CD4-positive, CD25-positive, alpha-beta regulatory T cell (primary cell): Measurements from ENCODE around the gene ZNF488. TPM values are rescaled to one million over a fixed set of nuclear protein-coding genes. Genes with fewer than 3 reads are reported as not detected.
A peak's percentile ranks its signal among the peaks of the same experiment; 100 is the strongest.

Source experiments
- ATAC-seq, 2 donors: fragments of 150-1000 bp; cut with Tn5 transposase; one replicate each; pipeline ENCODE4 v1.10.0; 2021; ENCODE audit warnings: low read depth in 2 of 2, moderate number of reproducible peaks in 2 of 2, moderate library complexity in 1 of 2
- DNase-seq, 3 donors: peaks; one replicate each; pipeline versions ENCODE4 v3.0.0 to v3.0.0-alpha.2; 2012 to 2022; ENCODE audit warnings: mixed read lengths in 1 of 3
- H3K27ac ChIP-seq: one replicate; pipeline ENCODE4 v1.7.0; 2013; ENCODE audit warnings: mild to moderate bottlenecking, low read length; ENCODE audit not compliant: insufficient read depth, poor library complexity, severe bottlenecking
- H3K27me3 ChIP-seq: one replicate; pipeline ENCODE4 v1.7.0; 2013; ENCODE audit warnings: low read length; ENCODE audit not compliant: control insufficient read depth, insufficient read depth
- H3K36me3 ChIP-seq: one replicate; pipeline ENCODE4 v1.7.0; 2013; ENCODE audit warnings: mild to moderate bottlenecking, low read length, moderate library complexity; ENCODE audit not compliant: control insufficient read depth, insufficient read depth
- H3K4me1 ChIP-seq: 2 replicates; pipeline ENCODE4 v1.7.0; 2013; ENCODE audit warnings: mild to moderate bottlenecking, low read length; ENCODE audit not compliant: insufficient read depth, control insufficient read depth, poor library complexity, severe bottlenecking
- H3K4me3 ChIP-seq: one replicate; pipeline ENCODE4 v1.7.0; 2013; ENCODE audit warnings: low read depth, mild to moderate bottlenecking, low read length, moderate library complexity
- H3K9me3 ChIP-seq, 2 experiments: 1 replicate in 1 of 2; 2 replicates in 1 of 2; pipeline ENCODE4 v1.7.0; 2013; ENCODE audit warnings: low read length in 2 of 2, mild to moderate bottlenecking in 1 of 2, moderate library complexity in 1 of 2; ENCODE audit not compliant: control insufficient read depth in 2 of 2
- H3K27ac Mint-ChIP-seq, 3 donors: one replicate each; pipeline ENCODE4 v1.8.0; 2020 to 2022; ENCODE audit warnings: mild to moderate bottlenecking in 3 of 3, mixed read lengths in 3 of 3, moderate library complexity in 2 of 3
- H3K27me3 Mint-ChIP-seq: one replicate; pipeline ENCODE4 v1.8.0; 2022; ENCODE audit warnings: mild to moderate bottlenecking, mixed read lengths
- H3K36me3 Mint-ChIP-seq: one replicate; pipeline ENCODE4 v1.8.0; 2020; ENCODE audit warnings: mixed read lengths
- H3K4me1 Mint-ChIP-seq, 4 donors: one replicate each; pipeline ENCODE4 v1.8.0; 2020 to 2022; ENCODE audit warnings: mixed read lengths in 4 of 4, mild to moderate bottlenecking in 1 of 4
- H3K4me3 Mint-ChIP-seq, 4 donors: one replicate each; pipeline ENCODE4 v1.8.0; 2020 to 2022; ENCODE audit warnings: mild to moderate bottlenecking in 4 of 4, mixed read lengths in 4 of 4, moderate library complexity in 3 of 4
- H3K9me3 Mint-ChIP-seq, 7 donors: one replicate each; pipeline ENCODE4 v1.8.0; 2020 to 2022; ENCODE audit warnings: mixed read lengths in 7 of 7, mild to moderate bottlenecking in 3 of 7, moderate library complexity in 2 of 7
- polyA plus RNA-seq, 4 donors: library from polyadenylated mRNA; unstranded; fragments of 300-500 nt; fragmentation: Illumina TruSeq; gene quantifications; one replicate each; pipeline ENCODE4 v1.2.3, GENCODE V29; 2021
- total RNA-seq: library from RNA; stranded (reverse); gene quantifications from one replicate; pipeline ENCODE4 v1.2.3, GENCODE V29; 2022

Gene ZNF488
- total and polyA plus RNA-seq, 5 donors from 2014 or later, result not detected

DNA sequence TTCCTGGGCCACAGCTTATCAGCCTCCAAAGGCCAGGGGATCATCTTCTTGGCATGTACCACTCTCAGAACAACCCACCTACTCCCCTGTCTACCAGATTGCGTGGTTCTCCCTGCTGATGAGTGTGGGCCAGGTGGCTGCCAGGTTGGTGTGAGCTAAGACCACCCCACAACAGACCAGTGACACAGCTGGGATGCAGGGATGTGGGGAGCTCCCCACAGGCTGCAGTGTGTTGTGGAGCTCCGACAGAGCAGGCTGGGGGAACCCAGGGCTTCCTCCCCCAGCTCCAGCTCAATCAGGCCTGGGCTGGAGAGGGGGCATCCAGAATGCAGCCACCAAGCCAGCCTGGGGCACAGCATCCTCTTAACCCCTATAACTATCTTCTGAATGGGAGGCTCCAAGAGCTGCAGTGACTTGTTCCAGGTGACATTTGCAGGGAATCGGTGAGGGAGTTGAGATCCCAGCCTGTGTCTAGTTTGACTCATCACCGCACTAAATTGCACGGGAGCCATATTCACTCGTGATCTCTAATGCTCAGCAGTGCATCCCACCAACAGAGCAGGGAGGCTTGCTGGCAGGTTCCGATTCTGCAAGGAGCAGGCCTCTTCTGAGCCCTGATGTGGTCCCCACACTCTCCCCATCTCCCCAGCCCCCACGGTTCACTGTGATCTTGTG, 62.4 kb downstream of the ZNF488 start:
- Histone ChIP-seq H3K4me1 (no peaks in the 10 kb centered on the region), H3K9me3 (no peaks in the 10 kb centered on the region), H3K4me3 (no peak overlapping the region), H3K36me3 (no peaks in the 10 kb centered on the region), H3K27ac (no peak overlapping the region), H3K27me3 (no peaks in the 10 kb centered on the region)
- no peak for DNase-seq
- no peaks in the 10 kb centered on the region for H3K36me3 Mint-ChIP-seq
- H3K9me3 Mint-ChIP-seq, result no peaks in the 10 kb centered on the region
- no peaks in the 10 kb centered on the region for H3K4me1 Mint-ChIP-seq
- H3K27me3 Mint-ChIP-seq, result peaks cover 4% of the 10 kb centered on the region
- H3K27ac Mint-ChIP-seq, result no peak overlapping the region
- ATAC-seq, result no peak
- no peak overlapping the region for H3K4me3 Mint-ChIP-seq

GRCh38 chr10:47320812-47321211, 63.3 kb downstream of the ZNF488 start:
- no peak overlapping the region for H3K27ac Mint-ChIP-seq
- Histone ChIP-seq H3K27me3 (no peaks in the 10 kb centered on the region), H3K4me3 (no peak overlapping the region), H3K9me3 (no peaks in the 10 kb centered on the region), H3K36me3 (no peaks in the 10 kb centered on the region), H3K4me1 (no peaks in the 10 kb centered on the region), H3K27ac (no peak overlapping the region)
- DNase-seq, result no peak
- H3K4me3 Mint-ChIP-seq, result no peak overlapping the region
- H3K36me3 Mint-ChIP-seq, result no peaks in the 10 kb centered on the region
- no peaks in the 10 kb centered on the region for H3K9me3 Mint-ChIP-seq
- peaks cover 7% of the 10 kb centered on the region for H3K27me3 Mint-ChIP-seq
- ATAC-seq, result no peak
- no peaks in the 10 kb centered on the region for H3K4me1 Mint-ChIP-seq

GRCh38 chr10:47319784-47320183, 64.3 kb downstream of the ZNF488 start:
- no peaks in the 10 kb centered on the region for H3K36me3 ChIP-seq
- H3K4me3 ChIP-seq, result no peak overlapping the region
- Mint-ChIP-seq H3K27me3 (peaks cover 9% of the 10 kb centered on the region), H3K4me1 (no peaks in the 10 kb centered on the region), H3K27ac (no peak overlapping the region), H3K4me3 (no peak overlapping the region), H3K9me3 (no peaks in the 10 kb centered on the region), H3K36me3 (no peaks in the 10 kb centered on the region)
- no peaks in the 10 kb centered on the region for H3K9me3 ChIP-seq
- ATAC-seq (no peak), DNase-seq (no peak)
- H3K27ac ChIP-seq, result no peak overlapping the region
- no peaks in the 10 kb centered on the region for H3K27me3 ChIP-seq
- no peaks in the 10 kb centered on the region for H3K4me1 ChIP-seq

DNA sequence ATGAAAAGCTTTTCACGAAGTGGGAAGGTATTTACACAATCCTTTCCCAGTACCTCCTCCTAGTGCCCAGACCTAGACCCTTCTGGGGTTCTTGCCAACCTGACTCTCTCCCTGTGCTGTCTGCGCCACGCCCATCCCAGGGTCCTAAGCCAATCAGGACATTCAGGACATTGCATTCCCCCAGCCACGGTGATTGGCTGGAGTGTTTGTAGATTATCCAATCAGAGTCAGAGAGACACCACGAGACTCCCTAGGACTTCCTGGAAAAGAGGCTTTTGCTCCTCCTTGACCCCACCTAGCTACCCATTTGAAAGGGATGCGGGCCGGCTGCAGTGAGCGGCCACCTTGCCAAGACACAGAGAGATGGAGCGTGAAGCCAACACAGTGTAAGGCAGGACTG, 65.4 kb downstream of the ZNF488 start:
- Histone ChIP-seq H3K9me3 (no peaks in the 10 kb centered on the region), H3K36me3 (no peaks in the 10 kb centered on the region), H3K27ac (no peak overlapping the region), H3K4me1 (no peaks in the 10 kb centered on the region), H3K4me3 (no peak overlapping the region), H3K27me3 (no peaks in the 10 kb centered on the region)
- ATAC-seq (no peak), DNase-seq (no peak)
- H3K9me3 Mint-ChIP-seq, result peaks cover 0 to 2% (median 0%) of the 10 kb centered on the region in 7 donors
- peaks cover 9% of the 10 kb centered on the region for H3K27me3 Mint-ChIP-seq
- H3K36me3 Mint-ChIP-seq, result no peaks in the 10 kb centered on the region
- no peak overlapping the region for H3K4me3 Mint-ChIP-seq
- no peaks in the 10 kb centered on the region for H3K4me1 Mint-ChIP-seq
- peak overlapping the region in 1 of 3 donors; percentile 12 for H3K27ac Mint-ChIP-seq

DNA sequence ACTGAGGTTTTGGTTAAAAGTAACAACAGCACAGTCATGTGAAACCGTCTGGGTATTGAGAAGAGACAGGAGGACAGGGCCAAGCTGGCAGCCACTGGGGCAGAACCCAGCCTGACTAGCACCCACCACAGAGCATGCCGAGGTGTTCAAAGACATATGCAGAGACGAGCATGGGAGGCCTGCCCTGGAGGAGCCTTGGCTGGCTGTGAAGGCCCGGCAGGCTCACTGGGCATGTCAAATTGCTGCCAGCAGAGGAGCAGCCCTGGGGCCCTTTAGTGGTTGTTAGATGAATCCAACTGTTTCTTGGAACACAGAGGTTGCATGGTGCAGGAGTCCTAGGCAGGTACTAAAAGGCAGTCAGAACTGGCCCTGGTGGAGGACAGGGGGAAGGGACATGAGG, 66.8 kb downstream of the ZNF488 start:
- Histone ChIP-seq H3K9me3 (no peaks in the 10 kb centered on the region), H3K36me3 (no peaks in the 10 kb centered on the region), H3K27me3 (no peaks in the 10 kb centered on the region), H3K4me3 (no peak overlapping the region), H3K4me1 (no peaks in the 10 kb centered on the region), H3K27ac (no peak overlapping the region)
- ATAC-seq (no peak), DNase-seq (no peak)
- Mint-ChIP-seq H3K4me1 (peaks cover 0 to 2% (median 0%) of the 10 kb centered on the region in 4 donors), H3K4me3 (no peak overlapping the region), H3K9me3 (peaks cover 0 to 2% (median 0%) of the 10 kb centered on the region in 7 donors), H3K27ac (no peak overlapping the region), H3K27me3 (peaks cover 5% of the 10 kb centered on the region), H3K36me3 (no peaks in the 10 kb centered on the region)

GRCh38 chr10:47316131-47316530, 68.0 kb downstream of the ZNF488 start:
- no peak overlapping the region for H3K27ac Mint-ChIP-seq
- no peaks in the 10 kb centered on the region for H3K36me3 Mint-ChIP-seq

More at GRCh38 chr10:47316131-47316530, 68.0 kb downstream of the ZNF488 start:
- H3K4me3 ChIP-seq, result no peak overlapping the region
- Mint-ChIP-seq H3K27me3 (peaks cover 5% of the 10 kb centered on the region), H3K4me1 (peaks cover 0 to 13% (median 8%) of the 10 kb centered on the region in 4 donors), H3K4me3 (no peak overlapping the region), H3K9me3 (peaks cover 0 to 2% (median 0%) of the 10 kb centered on the region in 7 donors)
- no peaks in the 10 kb centered on the region for H3K9me3 ChIP-seq
- DNase-seq, result no peak
- no peaks in the 10 kb centered on the region for H3K27me3 ChIP-seq
- ATAC-seq, result no peak
- H3K4me1 ChIP-seq, result peaks cover 10% of the 10 kb centered on the region
- no peak overlapping the region for H3K27ac ChIP-seq
- no peaks in the 10 kb centered on the region for H3K36me3 ChIP-seq

Other genes with a start within 250 kb of the ZNF488 start
- gene GDF10, start 84.1 kb downstream of the ZNF488 start, total RNA-seq, result not detected
- not detected for gene GDF10, start 84.1 kb downstream of the ZNF488 start, polyA plus RNA-seq
- not detected for gene GDF2, start 61.8 kb downstream of the ZNF488 start, total RNA-seq
- not detected for gene GDF2, start 61.8 kb downstream of the ZNF488 start, polyA plus RNA-seq
- not detected for gene RBP3, start 35.9 kb downstream of the ZNF488 start, total RNA-seq
- not detected for gene RBP3, start 35.9 kb downstream of the ZNF488 start, polyA plus RNA-seq
- not detected for gene ANXA8, start 99.8 kb upstream of the ZNF488 start, total RNA-seq
- not detected for gene ANXA8, start 99.8 kb upstream of the ZNF488 start, polyA plus RNA-seq
- gene FAM25G, start 107.4 kb upstream of the ZNF488 start, total RNA-seq, result not detected
- gene FAM25G, start 107.4 kb upstream of the ZNF488 start, polyA plus RNA-seq, result not detected
- gene AGAP9, start 139.3 kb upstream of the ZNF488 start, total RNA-seq, result 8.0 TPM
- under 1 TPM in 2 of 4 donors, not detected in 2; 0.07 to 0.46 TPM for gene AGAP9, start 139.3 kb upstream of the ZNF488 start, polyA plus RNA-seq